Measurements from ENCODE around the gene PRODH2.

DNA sequence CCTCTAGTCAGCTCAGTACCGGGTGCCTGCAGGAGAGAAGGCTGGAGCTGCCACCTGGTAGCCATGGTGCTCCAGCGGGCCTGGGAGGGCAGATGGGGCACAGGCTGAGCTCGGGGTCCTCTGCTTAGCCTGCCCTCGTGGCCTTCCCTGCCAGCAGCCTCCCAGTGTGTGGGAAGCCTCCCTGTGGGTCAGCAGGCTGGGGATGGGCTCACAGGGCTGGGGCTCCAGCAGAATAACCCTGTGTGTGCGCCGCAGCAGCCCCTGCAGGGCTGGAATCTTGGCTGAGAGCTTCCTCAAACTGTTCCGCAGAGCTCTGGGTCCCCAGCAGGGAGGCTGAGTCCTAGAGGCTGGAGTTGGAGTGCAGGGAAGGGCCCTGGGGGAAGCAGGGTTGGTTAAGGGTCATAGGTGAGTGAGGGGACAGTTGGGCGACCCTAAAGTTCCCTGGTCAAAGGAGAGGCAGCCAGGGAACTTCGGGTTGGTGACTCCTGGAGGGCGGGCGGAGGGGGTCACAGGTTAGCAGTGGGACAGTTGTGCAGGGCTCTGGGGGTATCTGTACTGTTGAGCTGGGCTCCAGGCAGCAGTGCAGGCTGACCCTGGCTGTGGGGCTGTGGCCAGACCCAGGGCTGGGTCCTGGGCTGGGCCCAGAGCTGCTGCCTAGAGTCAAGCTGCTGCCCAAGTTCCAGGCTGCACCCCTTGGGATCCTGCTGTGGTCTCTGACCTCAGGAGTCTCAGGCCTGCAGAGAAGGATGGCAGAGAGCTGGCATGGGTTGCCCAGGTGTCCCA, 23.3 kb downstream of the PRODH2 start:
- TF ChIP-seq, protein P1, sequence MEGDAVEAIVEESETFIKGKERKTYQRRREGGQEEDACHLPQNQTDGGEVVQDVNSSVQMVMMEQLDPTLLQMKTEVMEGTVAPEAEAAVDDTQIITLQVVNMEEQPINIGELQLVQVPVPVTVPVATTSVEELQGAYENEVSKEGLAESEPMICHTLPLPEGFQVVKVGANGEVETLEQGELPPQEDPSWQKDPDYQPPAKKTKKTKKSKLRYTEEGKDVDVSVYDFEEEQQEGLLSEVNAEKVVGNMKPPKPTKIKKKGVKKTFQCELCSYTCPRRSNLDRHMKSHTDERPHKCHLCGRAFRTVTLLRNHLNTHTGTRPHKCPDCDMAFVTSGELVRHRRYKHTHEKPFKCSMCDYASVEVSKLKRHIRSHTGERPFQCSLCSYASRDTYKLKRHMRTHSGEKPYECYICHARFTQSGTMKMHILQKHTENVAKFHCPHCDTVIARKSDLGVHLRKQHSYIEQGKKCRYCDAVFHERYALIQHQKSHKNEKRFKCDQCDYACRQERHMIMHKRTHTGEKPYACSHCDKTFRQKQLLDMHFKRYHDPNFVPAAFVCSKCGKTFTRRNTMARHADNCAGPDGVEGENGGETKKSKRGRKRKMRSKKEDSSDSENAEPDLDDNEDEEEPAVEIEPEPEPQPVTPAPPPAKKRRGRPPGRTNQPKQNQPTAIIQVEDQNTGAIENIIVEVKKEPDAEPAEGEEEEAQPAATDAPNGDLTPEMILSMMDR (conservative IDR thresholded peaks at IDR 0.05; ENCODE audit: low read depth, low read length) = no peak
- TF ChIP-seq EZH2 (IDR thresholded peaks at IDR 0.05; ENCODE audit: borderline replicate concordance, low read depth, low read length, poor library complexity, severe bottlenecking) = no peak
